Smooth muscle cell (in vitro differentiated cells): ENCODE data around the gene EYS. TPM values are rescaled to one million over a fixed set of nuclear protein-coding genes. Genes with fewer than 3 reads are reported as not detected.

Source experiments
- DNase-seq: peaks from one replicate; lab custom pipeline; 2025; ENCODE audit not compliant: unreplicated experiment; lab: John Stamatoyannopoulos, UW
- H2AFZ ChIP-seq: fragments of 200-600 bp; sonication (generic); 2 replicates; pipeline ENCODE4 v1.6.0; 2016; ENCODE audit warnings: antibody characterized with exemption, low read depth, mild to moderate bottlenecking
- H3F3A ChIP-seq: fragments of 200-600 bp; sonication (generic); 2 replicates; pipeline ENCODE4 v1.6.0; 2017; ENCODE audit warnings: antibody characterized with exemption, low read depth
- H3K27ac ChIP-seq: fragments of 200-600 bp; sonication (generic); 2 replicates; pipeline ENCODE4 v1.5.1; 2016; ENCODE audit warnings: low read depth, mild to moderate bottlenecking
- H3K27me3 ChIP-seq: fragments of 200-600 bp; sonication (generic); 2 replicates; pipeline ENCODE4 v1.6.1; 2016; ENCODE audit warnings: low read depth, mild to moderate bottlenecking
- H3K36me3 ChIP-seq: fragments of 200-600 bp; sonication (generic); 2 replicates; pipeline ENCODE4 v1.5.1; 2016; ENCODE audit warnings: low read depth
- H3K4me1 ChIP-seq: fragments of 200-600 bp; sonication (generic); 2 replicates; pipeline ENCODE4 v1.5.1; 2016; ENCODE audit warnings: low read depth
- H3K4me2 ChIP-seq: fragments of 200-600 bp; sonication (generic); 2 replicates; pipeline ENCODE4 v1.6.0; 2016; ENCODE audit warnings: mild to moderate bottlenecking
- H3K4me3 ChIP-seq: fragments of 200-600 bp; sonication (generic); 2 replicates; pipeline ENCODE4 v1.5.1; 2016; ENCODE audit warnings: mild to moderate bottlenecking
- H3K79me2 ChIP-seq: fragments of 200-600 bp; sonication (generic); 2 replicates; pipeline ENCODE4 v1.6.0; 2016; ENCODE audit warnings: low read depth, mild to moderate bottlenecking
- H3K9ac ChIP-seq: fragments of 200-600 bp; sonication (generic); 2 replicates; pipeline ENCODE4 v1.6.0; 2016; ENCODE audit warnings: low read depth
- H3K9me3 ChIP-seq: fragments of 200-600 bp; sonication (generic); replicated peaks from 2 replicates; pipeline ENCODE4 v1.5.1; 2016; ENCODE audit warnings: low read depth
- H4K20me1 ChIP-seq: fragments of 200-600 bp; sonication (generic); 2 replicates; pipeline ENCODE4 v1.6.0; 2016; ENCODE audit warnings: low read depth
- CTCF ChIP-seq: fragments of 200-600 bp; sonication (generic); IDR thresholded peaks from 2 replicates; pipeline ENCODE4 v1.5.1; 2017; ENCODE audit warnings: borderline replicate concordance, mild to moderate bottlenecking, antibody characterized with exemption; ENCODE audit not compliant: insufficient read depth, poor library complexity, severe bottlenecking
- WGBS: methylation state at CpG from one replicate; pipeline ENCODE4 v1.1.7; 2016; ENCODE audit warnings: low lambda C conversion rate; 5-methylcytosine and 5-hydroxymethylcytosine counted together
- polyA plus RNA-seq: library from polyadenylated mRNA; unstranded; fragments of >200 nt; fragmentation: Nextera tagmentation; extraction: Ambion mirVana; gene quantifications from 2 replicates; pipeline ENCODE4 v1.2.1, GENCODE V29; 2016
- total RNA-seq: library from RNA; depleted of rRNA; stranded (reverse); fragments of >200 nt; gene quantifications from 2 replicates; pipeline ENCODE4 v1.2.3, GENCODE V29; 2014

Gene EYS
- total and polyA plus RNA-seq, 2 experiments from 2014 or later: 0.07 to 0.18 TPM

- whole genome bisulfite sequencing: 83% methylated on average over 3 of the region's 3 CpGs
- DNase-seq: no peak
- H2AFZ ChIP-seq: no peak overlapping the region
- H3K4me2 ChIP-seq: no peak overlapping the region
- H3K4me1 ChIP-seq: no peaks in the 10 kb centered on the region
- no peaks in the 10 kb centered on the region for H3K36me3 ChIP-seq
- H3K79me2 ChIP-seq: no peaks in the 10 kb centered on the region
- H3K9ac ChIP-seq: no peak overlapping the region
- H3K4me3 ChIP-seq: no peak overlapping the region
- no peak for TF ChIP-seq CTCF
- no peak overlapping the region for H3K27ac ChIP-seq
- no peaks in the 10 kb centered on the region for H3K9me3 ChIP-seq
- no peaks in the 10 kb centered on the region for H4K20me1 ChIP-seq
- no peaks in the 10 kb centered on the region for H3K27me3 ChIP-seq
- no peaks in the 10 kb centered on the region for H3F3A ChIP-seq
These were observed 290.4 kb downstream of the EYS start for GRCh38 chr6:65416621-65417020.

- Histone ChIP-seq H3K4me1 (no peaks in the 10 kb centered on the region), H4K20me1 (no peaks in the 10 kb centered on the region), H3K9me3 (no peaks in the 10 kb centered on the region), H3K4me2 (no peak overlapping the region), H3K9ac (no peak overlapping the region), H3K36me3 (no peaks in the 10 kb centered on the region), H3K4me3 (no peak overlapping the region), H2AFZ (no peak overlapping the region), H3K27ac (no peak overlapping the region), H3K79me2 (no peaks in the 10 kb centered on the region), H3K27me3 (no peaks in the 10 kb centered on the region), H3F3A (no peaks in the 10 kb centered on the region)
- DNase-seq: no peak
- no peak for TF ChIP-seq CTCF
- WGBS: 91% methylated on average over 3 of the region's 3 CpGs
These were observed 296.7 kb downstream of the EYS start for GRCh38 chr6:65410309-65410708.

- H3K36me3 ChIP-seq: no peaks in the 10 kb centered on the region
- H3K27ac ChIP-seq: no peak overlapping the region
- H3K79me2 ChIP-seq: no peaks in the 10 kb centered on the region
- no peak overlapping the region for H3K4me3 ChIP-seq
- H2AFZ ChIP-seq: no peak overlapping the region
- no peak overlapping the region for H3K9ac ChIP-seq
- no peaks in the 10 kb centered on the region for H3K4me1 ChIP-seq
- H3F3A ChIP-seq: no peaks in the 10 kb centered on the region
- TF ChIP-seq CTCF: no peak
- H4K20me1 ChIP-seq: no peaks in the 10 kb centered on the region
- no peak overlapping the region for H3K4me2 ChIP-seq
- DNase-seq: no peak
- no peaks in the 10 kb centered on the region for H3K27me3 ChIP-seq
- no peaks in the 10 kb centered on the region for H3K9me3 ChIP-seq
These were observed 304.5 kb downstream of the EYS start for GRCh38 chr6:65402564-65402963.

GRCh38 chr6:65399355-65400084 lies 307.5 kb downstream of the EYS start:
- Histone ChIP-seq H3K4me2 (no peak overlapping the region), H4K20me1 (no peaks in the 10 kb centered on the region), H3F3A (no peaks in the 10 kb centered on the region), H3K79me2 (no peaks in the 10 kb centered on the region), H3K9me3 (no peaks in the 10 kb centered on the region), H3K4me3 (no peak overlapping the region), H3K27me3 (no peaks in the 10 kb centered on the region), H3K36me3 (no peaks in the 10 kb centered on the region), H2AFZ (peak overlapping the region; percentile 15), H3K9ac (no peak overlapping the region), H3K4me1 (no peaks in the 10 kb centered on the region), H3K27ac (no peak overlapping the region)
- WGBS: 79% methylated on average over 1 of the region's 1 CpG
- no peak for TF ChIP-seq CTCF
- DNase-seq: no peak
